ENCODE measurements around the gene IDUA. TPM values are rescaled to one million over a fixed set of nuclear protein-coding genes. Genes with fewer than 3 reads are reported as not detected.

IDUA gene
- total RNA-seq, 1 experiment from 2014 or later, result 35.0 TPM

GRCh38 chr4:1018147-1019020 is 31.5 kb downstream of the IDUA start:
- Mint-ChIP-seq H3K27me3 (ENCODE audit: insufficient read depth, unreplicated experiment) (no peaks in the 10 kb centered on the region), H3K4me1 (ENCODE audit: insufficient read depth, unreplicated experiment) (no peaks in the 10 kb centered on the region), H3K36me3 (ENCODE audit: insufficient read depth, unreplicated experiment) (peaks cover 13% of the 10 kb centered on the region), H3K9me3 (ENCODE audit: unreplicated experiment) (no peaks in the 10 kb centered on the region), H3K4me3 (ENCODE audit: unreplicated experiment) (no peak overlapping the region), H3K27ac (ENCODE audit: low read depth, unreplicated experiment) (no peak overlapping the region)
- DNase-seq (ENCODE audit: unreplicated experiment), result no peak
- ChIA-PET CTCF (no interaction called here), POLR2A (no interaction called here)
- no peak for TF ChIP-seq CTCF (IDR thresholded peaks at IDR 0.05; ENCODE audit: unreplicated experiment)
- no TSS peak for BruUV-seq (replicated peaks)
- intact Hi-C loops (cut with micrococcal nuclease), result no loop called here

GRCh38 chr4:1019320-1019719 is 32.5 kb downstream of the IDUA start:
- intact Hi-C loops (cut with micrococcal nuclease), result no loop called here
- BruUV-seq (replicated peaks), result no TSS peak
- DNase-seq (ENCODE audit: unreplicated experiment), result no peak
- Mint-ChIP-seq H3K4me3 (ENCODE audit: unreplicated experiment) (no peak overlapping the region), H3K27me3 (ENCODE audit: insufficient read depth, unreplicated experiment) (no peaks in the 10 kb centered on the region), H3K9me3 (ENCODE audit: unreplicated experiment) (no peaks in the 10 kb centered on the region), H3K36me3 (ENCODE audit: insufficient read depth, unreplicated experiment) (peaks cover 13% of the 10 kb centered on the region), H3K27ac (ENCODE audit: low read depth, unreplicated experiment) (no peak overlapping the region), H3K4me1 (ENCODE audit: insufficient read depth, unreplicated experiment) (no peaks in the 10 kb centered on the region)
- CTCF ChIA-PET, result no interaction called here
- POLR2A ChIA-PET, result no interaction called here
- TF ChIP-seq CTCF (IDR thresholded peaks at IDR 0.05; ENCODE audit: unreplicated experiment), result no peak

- no peak for DNase-seq (ENCODE audit: unreplicated experiment)
- no peak for TF ChIP-seq CTCF (IDR thresholded peaks at IDR 0.05; ENCODE audit: unreplicated experiment)
- BruUV-seq (replicated peaks), result no TSS peak
These were observed 33.1 kb downstream of the IDUA start for GRCh38 chr4:1019729-1020470.

GRCh38 chr4:1021386-1022050 is 34.7 kb downstream of the IDUA start:
- POLR2A ChIA-PET, result no interaction called here
- no peak for TF ChIP-seq CTCF (IDR thresholded peaks at IDR 0.05; ENCODE audit: unreplicated experiment)
- no peaks in the 10 kb centered on the region for H3K9me3 Mint-ChIP-seq (ENCODE audit: unreplicated experiment)
- no TSS peak for BruUV-seq (replicated peaks)
- no peaks in the 10 kb centered on the region for H3K27me3 Mint-ChIP-seq (ENCODE audit: insufficient read depth, unreplicated experiment)
- H3K4me1 Mint-ChIP-seq (ENCODE audit: insufficient read depth, unreplicated experiment), result no peaks in the 10 kb centered on the region
- CTCF ChIA-PET, result no interaction called here
- no peak overlapping the region for H3K4me3 Mint-ChIP-seq (ENCODE audit: unreplicated experiment)
- peaks cover 25% of the 10 kb centered on the region for H3K36me3 Mint-ChIP-seq (ENCODE audit: insufficient read depth, unreplicated experiment)
- H3K27ac Mint-ChIP-seq (ENCODE audit: low read depth, unreplicated experiment), result no peak overlapping the region
- intact Hi-C loops (cut with micrococcal nuclease), result no loop called here
- no peak for DNase-seq (ENCODE audit: unreplicated experiment)

More at GRCh38 chr4:1019729-1020470, 33.1 kb downstream of the IDUA start:
- intact Hi-C loops (cut with micrococcal nuclease), result no loop called here
- no peak overlapping the region for H3K27ac Mint-ChIP-seq (ENCODE audit: low read depth, unreplicated experiment)
- H3K4me3 Mint-ChIP-seq (ENCODE audit: unreplicated experiment), result no peak overlapping the region
- H3K4me1 Mint-ChIP-seq (ENCODE audit: insufficient read depth, unreplicated experiment), result no peaks in the 10 kb centered on the region
- H3K9me3 Mint-ChIP-seq (ENCODE audit: unreplicated experiment), result no peaks in the 10 kb centered on the region
- peaks cover 15% of the 10 kb centered on the region for H3K36me3 Mint-ChIP-seq (ENCODE audit: insufficient read depth, unreplicated experiment)
- ChIA-PET CTCF (no interaction called here), POLR2A (no interaction called here)
- no peaks in the 10 kb centered on the region for H3K27me3 Mint-ChIP-seq (ENCODE audit: insufficient read depth, unreplicated experiment)

Data from MCF 10A (cell line).